NCI-H748 treated with DMSO at 0.1 percent for 48 hours (cell line): ENCODE measurements around the gene ACAT2.
"Not testable (repeated sequence)": the region's sequence is repeated elsewhere in the genome, so short reads cannot be mapped to it uniquely, and the experiment has no call there.

Source experiments
- DNase-seq: peaks from one replicate; lab custom pipeline; 2025; lab: John Stamatoyannopoulos, UW

Gene ACAT2

DNA sequence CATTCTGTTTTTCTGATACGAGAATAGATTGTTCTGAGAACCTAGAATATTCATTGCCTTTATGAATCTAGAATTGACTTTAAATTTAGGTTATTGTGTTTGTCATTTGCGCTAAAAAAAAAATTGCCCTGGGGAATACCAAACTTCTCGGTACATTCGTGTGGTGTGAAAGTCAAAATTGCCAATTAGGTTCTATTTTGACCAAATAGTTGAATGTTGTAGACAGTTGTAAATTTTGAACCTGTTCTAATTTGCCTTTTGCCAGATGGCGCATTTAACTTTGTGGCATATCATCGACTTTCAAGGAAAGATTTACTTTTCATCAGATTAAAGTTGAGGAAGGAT lies 31.5 kb upstream of the ACAT2 start:
- DNase-seq = no peak

DNA sequence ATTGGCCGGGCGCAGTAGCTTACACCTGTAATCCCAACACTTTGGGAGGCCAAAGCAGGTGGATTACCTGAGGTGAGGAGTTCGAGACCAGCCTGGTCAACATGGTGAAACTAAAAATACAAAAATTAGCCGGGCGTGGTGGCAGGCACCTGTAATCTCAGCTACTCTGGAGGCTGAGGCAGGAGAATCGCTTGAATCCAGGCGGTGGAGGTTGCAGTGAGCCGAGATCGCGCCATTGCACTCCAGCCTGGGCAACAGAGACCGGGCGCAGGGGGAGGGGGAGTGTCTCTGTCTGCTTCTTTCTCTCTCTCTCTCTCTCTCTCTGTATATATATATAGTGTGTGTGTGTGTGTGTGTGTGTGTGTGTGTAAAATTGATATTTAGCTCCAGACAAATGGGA lies 29.3 kb upstream of the ACAT2 start:
- DNase-seq = not testable (repeated sequence)

DNA sequence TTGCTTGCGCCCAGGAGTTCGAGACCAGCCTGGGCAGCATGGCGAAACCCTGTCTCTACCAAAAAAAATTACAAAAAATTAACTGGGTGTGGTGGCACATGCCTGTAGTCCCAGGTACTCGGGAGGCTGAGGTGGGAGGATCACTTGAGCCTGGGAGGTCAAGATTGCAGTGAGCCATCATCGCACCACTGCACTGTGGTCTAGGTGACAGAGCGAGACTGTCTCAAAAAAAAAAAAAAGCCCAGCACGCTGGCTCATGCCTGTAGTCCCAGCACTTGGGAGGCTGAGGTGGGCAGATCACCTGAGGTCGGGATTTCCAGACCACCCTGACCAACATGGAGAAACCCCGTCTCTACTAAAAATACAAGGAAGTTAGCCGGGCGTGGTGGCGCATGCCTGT lies 28.4 kb upstream of the ACAT2 start:
- DNase-seq = not testable (repeated sequence)

DNA sequence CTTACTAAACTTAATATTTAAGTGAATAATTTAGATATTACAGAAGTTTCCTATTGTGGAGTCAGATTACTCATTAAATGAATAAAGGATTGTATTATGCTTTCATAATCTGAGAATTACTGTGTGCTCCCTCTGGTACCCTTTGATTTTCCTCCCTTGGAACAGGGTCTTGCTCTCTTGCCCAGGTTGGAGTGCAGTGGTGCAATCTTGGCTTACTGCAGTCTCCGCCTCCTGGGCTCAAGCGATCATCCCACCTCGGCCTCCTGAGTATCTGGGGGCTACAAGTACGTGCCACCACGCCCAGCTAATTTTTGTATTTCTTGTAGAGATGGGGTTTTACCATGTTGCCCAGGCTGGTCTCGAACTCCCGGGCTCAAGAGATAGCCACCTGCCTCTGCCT lies 24.9 kb upstream of the ACAT2 start:
- DNase-seq = no peak

DNA sequence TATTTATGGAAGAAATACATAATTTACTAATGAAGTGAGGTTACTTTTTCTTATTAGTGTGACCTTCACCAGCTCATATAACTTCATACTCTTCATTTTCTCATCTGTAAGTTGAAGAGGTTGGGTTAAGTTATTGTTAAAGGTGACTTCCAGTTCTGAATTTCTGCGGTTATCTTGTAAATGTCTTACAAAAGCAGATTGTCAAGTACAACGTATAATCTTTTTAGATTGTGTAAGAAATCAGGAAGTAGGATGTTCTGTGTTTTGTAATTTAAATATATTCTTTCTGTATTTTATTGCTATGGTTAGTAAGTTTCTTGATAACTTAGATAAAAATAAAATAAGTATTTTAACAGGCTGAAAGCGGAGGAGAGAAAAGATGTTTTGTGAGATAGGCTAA lies 22.5 kb upstream of the ACAT2 start:
- no peak for DNase-seq

DNA sequence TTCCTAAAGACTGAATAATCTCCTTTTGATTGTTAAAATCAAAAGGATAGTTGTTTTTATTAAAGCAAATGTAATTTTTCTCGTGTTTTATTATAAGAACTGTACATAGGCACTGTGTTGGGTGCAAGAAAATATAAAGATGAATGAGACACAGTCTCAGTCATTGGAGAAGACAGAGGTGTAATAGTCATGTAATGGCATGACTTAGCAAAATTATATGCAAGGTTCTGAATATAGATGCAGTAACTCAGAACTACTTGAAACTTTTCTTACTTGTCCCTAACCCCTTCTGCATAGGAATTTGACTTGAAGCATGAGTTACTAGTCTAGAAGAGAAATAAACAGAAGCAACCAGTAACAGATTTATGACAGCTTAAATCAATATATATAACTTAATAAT lies 19.7 kb upstream of the ACAT2 start:
- no peak for DNase-seq

DNA sequence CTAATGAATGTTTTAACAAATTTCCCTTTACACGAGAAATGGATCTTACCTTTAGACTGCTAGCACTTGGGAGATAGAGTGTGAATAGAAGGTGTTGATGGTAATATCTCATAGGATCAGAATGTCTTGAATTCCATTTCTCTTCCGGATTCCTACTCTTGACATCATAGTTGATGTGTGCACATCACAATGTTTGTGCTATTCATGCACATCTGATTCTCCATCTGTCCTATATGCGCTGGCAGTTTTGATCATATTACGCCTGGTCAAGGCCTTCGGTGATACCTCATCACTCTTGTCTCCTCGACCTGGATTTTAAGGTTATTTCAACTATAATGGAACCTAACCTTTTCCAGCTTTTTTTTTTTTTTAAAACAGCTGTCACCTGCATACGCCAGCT lies 16.8 kb upstream of the ACAT2 start:
- DNase-seq = no peak

DNA sequence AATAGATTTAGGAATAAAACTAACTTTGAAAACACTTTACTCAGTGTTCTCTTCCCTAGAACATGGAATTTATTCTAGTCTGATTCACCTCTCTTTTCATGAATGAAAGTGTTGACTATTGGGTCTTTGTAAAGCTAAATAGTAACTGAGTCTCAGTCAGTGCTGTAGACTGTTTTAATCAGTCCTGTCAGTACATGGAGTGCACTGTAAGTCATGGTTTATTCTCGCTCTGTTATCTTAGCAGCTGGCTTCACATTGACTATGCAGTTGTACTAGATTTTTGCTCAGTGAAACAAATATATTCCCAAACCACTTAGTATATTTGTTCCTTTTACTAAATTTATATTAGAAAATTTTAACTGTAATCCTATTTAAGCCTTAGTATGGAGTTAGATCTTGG lies 15.1 kb upstream of the ACAT2 start:
- DNase-seq = no peak

DNA sequence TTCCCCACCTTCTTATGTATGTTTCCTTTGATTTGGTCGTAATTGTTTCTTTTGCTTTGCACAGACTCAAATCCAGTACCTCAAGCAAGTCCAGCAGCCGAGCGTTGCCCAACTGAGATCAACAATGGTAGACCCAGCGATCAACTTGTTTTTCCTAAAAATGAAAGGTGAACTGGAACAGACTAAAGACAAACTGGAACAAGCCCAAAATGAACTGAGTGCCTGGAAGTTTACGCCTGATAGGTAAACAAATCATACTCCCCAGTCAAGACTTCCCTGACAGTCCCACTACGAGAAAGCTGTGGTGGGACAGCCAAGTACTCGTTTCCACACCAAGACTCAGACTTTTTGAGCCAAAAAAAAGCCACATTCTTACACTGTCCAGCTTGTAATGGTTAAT lies 13.7 kb upstream of the ACAT2 start:
- not testable (repeated sequence) for DNase-seq

DNA sequence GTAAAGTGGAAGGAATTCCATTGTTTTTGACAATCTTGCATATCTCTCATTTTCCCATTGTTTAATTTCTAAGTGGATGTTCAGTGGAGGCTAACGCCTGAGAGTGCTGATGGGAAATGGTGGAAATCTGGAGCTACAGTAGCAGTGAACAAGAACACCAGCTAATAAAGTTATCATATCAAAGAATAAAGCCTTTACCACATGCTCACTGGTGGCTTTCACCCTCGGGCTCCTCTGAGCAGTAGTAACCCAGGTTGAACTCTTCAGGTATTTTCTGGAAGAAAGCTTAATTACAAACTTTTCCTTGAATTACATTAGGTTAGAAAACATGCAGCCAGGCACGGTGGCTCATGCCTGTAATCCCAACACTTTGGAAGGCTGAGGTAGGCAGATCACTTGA lies 10.4 kb upstream of the ACAT2 start:
- no peak for DNase-seq

DNA sequence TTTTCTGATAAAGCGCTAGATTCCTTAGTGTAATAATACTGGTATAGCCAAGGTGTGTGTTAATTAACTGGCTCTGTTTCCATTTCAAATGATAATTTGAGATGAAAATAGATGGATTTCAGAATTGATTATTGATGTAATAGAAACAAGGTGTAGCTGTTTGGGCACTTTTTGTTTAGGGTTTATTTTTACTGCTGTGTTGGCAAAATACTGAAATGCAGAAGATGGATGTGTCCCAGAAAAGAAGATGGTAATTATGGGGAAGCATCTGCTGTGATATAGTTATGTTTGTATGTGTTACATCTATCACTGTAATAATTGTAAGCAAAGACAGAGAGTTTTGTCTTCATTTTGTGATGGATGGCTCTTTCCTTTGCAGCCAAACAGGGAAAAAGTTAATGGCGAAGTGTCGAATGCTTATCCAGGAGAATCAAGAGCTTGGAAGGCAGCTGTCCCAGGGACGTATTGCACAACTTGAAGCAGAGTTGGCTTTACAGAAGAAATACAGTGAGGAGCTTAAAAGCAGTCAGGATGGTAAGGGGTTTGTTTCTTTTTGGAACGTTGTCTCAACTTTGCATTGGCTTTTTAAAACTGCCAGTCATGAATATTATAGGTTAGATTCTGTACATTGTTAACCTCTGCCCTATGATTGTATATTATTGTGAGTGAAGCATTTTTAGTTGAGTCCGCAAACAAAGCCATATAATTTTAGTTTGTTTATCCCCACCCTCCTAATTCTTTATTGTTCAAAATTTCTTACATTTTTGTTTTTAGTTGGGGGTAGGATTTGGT lies 8.6 kb upstream of the ACAT2 start:
- DNase-seq = no peak

DNA sequence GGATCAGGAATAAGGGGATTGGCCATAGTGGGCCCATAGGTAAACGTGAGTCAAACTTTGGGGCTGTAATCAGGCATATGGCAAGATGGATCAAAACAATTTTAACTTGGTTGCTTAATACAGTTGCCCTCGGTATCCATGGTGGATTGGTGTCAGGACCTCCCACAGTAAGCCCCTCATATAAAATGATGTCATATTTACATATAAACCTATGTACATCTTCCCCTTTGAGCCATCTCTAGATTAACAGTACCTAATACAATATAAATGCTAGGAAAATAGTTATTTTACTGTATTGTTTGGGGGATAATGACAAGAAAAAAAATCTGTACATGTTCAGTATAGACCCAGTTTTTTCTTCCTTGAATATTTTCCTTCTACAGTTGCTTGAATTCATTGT lies 7.4 kb upstream of the ACAT2 start:
- no peak for DNase-seq

DNA sequence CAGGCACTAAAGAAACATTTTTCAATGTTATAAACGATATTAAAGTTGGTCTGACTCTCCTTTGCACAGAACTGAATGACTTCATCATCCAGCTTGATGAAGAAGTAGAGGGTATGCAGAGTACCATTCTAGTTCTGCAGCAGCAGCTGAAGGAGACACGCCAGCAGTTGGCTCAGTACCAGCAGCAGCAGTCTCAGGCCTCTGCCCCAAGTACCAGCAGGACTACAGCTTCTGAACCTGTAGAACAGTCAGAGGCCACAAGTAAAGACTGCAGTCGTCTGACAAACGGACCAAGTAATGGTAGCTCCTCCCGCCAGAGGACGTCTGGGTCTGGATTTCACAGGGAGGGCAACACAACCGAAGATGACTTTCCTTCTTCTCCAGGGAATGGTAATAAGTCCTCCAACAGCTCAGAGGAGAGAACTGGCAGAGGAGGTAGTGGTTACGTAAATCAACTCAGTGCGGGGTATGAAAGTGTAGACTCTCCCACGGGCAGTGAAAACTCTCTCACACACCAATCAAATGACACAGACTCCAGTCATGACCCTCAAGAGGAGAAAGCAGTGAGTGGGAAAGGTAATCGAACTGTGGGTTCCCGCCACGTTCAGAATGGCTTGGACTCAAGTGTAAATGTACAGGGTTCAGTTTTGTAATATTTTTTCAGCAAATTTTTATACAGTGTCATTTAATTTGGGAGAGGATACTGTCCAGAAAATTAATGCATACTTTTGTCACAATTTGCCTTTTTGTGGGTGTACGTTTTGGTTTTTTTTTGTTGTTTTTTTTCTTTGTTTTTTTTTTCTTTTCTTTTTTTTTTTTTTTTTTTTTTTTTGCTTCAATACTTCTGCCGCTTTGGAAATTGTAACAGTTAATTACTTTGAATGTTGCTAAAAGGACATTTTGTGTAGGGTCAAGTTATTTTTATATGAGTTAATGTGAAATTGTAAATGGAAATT lies 6.6 kb upstream of the ACAT2 start:
- DNase-seq = no peak

DNA sequence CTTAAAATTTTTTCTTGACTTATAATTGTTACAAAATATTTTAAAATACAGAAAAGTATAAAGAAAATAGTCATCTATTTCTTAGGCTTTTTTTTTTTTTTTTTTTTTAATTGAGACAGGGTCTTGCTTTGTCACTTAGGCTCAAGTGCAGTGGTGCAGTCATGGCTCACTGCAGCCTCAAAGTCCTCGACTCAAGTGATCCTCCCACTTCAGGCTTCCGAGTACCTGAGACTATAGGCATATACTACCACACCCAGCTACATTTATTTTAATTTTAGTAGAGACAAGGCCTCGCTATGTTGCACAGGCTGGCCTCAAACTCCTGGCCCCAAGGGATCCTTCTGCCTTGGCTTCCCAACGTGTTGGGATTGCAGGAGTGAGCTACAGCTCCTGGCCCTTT lies 5.3 kb upstream of the ACAT2 start:
- DNase-seq = no peak

DNA sequence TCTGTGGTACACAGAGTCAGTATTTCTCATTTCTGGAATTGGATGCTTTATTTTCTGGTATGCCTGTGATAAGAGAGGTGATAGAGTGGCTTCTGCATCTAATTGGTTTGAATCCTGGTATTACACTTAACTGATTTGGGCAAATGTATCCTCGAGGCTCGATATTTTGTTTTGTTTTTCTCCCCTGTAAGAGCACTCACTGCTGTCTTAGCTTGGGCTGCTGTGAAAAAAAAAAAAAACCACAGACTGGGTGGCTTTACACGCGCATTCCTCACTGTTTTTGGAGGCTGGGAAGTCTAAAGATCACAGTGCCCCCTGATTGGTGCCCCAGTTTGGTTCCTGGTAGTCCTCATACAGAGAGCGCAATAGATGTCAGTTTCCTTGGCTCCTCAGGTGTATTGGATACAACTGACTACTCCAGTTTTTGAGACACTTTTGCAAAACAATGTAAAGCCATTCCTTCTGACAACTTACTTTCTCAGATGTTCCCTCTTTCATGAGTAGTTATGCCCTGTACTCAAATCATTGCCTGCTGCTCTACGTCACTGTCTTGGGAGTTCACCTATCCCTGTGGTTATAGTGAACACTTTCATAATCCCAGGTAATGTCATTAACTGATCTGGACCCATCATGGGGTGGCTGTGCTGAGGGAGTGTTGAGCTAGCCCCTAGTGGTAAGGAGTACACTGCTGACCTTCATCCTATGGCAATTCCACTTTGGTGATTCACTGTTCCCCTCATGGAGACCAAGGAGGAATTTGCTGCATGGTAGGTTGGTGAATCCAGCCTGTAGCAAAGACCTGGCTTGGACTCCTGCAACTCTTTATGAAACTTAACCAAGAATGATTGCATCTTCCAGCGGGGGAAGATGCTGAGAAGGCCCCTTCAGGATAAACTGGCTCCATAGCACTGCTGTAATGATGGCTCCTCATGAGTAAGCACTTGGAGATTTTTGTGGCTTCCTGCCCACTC lies 3.5 kb upstream of the ACAT2 start:
- no peak for DNase-seq

DNA sequence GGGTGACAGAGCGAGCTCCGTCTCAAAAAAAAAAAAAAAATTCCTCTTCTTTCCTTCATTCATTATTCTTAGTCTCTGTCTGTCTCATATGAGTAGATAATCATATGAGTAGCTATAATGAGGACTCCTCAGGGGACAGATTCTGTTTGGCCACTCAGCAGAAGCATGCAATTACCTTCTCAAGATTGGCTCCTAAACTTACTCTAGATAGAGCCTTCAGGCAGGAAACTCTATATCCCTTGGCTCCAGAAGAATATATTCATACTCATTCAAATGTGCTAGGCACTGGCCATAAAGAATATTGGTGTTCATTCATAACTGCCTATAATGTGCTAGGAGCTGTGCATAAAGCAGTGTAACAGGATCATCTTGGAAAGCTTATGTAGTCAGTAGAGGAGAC lies 2.2 kb upstream of the ACAT2 start:
- DNase-seq = no peak

DNA sequence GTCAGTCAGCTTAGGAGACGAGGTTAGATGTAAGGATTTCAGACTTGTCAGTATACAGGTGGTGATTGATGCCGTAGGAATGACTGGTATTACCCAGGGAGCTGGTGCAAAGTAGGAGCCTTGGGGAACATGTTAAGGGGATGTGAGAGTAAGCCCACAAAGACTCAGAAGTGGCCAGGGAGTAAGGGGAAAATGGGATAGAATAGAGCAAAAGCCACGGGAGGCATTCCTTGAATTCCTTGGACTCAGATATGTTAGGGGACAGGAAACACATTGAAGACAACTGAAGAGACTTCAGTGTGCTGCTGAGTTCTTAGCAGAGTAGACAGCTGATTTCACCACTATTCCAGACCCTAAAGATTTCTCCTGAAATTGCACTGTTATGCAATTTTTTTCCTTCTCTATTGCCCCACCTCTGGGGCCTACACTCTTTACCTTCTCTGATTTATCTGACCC lies 1.2 kb upstream of the ACAT2 start:
- no peak for DNase-seq

DNA sequence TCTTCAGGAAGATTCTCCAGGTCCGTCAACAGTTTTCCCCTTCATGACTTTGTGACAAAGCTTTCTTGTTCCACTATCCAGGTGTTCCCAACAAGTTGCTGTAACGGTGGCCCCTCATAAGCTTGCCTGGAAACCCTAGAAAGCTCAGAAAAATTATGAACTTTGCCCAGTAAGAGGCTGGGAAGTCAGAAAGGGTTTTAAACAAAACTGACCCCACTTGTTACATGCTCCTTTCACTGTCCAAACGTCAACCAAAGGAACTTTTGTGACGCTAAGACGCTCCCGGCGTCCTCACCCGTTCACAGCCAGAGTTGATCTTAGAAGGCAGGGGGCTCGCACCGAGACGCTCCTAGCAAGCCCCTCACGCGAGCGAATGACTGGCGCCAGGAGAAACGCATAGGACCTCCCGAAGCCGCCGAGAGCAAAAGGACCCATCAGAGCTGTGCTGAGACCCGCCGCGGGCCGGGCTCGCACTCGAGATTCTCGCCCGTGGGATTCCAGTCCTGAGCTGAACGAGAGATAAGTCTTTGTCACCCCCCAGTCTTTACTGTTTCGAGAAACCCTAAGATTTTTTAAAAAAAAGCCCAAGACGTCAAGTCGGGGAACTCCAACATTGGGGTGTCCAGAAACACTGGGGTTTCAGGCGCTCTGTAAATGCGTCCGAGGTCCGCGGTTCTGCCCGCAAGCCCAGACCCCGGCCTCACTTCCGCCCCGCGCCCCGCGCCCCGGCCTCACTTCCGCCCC lies 544 bp upstream of the ACAT2 start:
- no peak for DNase-seq

DNA sequence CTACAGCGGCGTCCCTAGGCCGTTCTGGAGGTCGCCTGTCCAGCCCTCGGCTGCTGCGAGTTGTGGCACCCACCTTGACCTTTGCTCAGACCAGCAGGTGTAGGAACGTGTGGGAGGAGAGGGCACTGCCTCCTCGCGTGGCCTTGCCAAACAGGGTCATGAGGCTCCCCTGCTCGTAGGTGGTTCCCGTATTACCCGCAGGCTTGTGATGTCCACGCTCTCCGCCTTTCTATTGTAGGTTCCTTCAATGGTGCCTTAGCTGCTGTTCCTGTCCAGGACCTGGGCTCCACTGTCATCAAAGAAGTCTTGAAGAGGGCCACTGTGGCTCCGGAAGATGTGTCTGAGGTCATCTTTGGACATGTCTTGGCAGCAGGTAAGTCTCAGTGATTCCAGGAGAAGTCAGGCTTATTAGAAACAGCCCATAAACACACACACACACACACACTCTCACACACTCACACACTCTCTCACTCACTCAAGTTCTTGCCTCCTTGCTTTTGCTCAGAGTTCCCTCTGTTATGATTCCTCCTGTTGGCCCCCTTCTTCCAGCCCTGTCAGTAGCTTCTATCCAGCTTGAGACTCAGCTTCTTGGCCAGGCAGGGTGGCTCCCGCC lies 942 bp downstream of the ACAT2 start:
- no peak for DNase-seq

DNA sequence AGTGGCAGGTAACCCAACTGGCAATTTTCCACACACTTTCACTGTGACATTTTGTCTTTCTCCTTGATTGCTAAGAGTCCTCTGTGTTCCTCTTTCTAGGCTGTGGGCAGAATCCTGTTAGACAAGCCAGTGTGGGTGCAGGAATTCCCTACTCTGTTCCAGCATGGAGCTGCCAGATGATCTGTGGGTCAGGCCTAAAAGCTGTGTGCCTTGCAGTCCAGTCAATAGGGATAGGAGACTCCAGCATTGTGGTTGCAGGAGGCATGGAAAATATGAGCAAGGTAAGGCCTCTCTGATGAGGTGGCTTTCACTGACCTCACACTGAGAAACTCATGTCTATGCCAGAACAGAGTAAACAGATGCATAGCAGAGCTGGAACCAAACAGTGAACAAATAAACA lies 5.1 kb downstream of the ACAT2 start:
- no peak for DNase-seq

DNA sequence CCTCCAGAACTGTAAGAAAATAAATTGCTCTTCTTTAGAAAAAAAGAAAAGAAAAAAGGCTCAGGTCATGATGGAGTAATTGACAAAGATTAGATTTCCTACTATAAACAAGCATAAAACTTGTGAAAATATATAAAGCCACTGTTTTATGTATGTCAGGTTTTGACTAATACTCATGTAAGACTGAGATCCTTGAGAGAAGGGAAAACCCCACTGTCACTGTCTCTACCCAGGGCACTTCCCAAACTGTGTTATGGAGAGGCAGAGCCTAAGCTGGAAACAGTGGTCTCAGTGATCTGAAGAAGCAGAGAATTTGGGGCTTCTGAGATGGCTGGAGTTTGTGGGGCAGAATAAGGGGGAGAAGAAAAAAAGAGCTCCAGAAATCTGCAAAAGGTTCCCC lies 7.6 kb downstream of the ACAT2 start:
- DNase-seq = no peak
